DOHH2 (cell line): Measurements from ENCODE around the gene TPX2.

Source experiments
- H3F3A ChIP-seq: fragments of 200-600 bp; sonication (generic), shearing (Covaris generic); 2 replicates; pipeline ENCODE4 v1.6.0; 2016; ENCODE audit warnings: antibody characterized with exemption, mild to moderate bottlenecking; ENCODE audit not compliant: control insufficient read depth, insufficient read depth
- H3K27ac ChIP-seq: fragments of 200-600 bp; sonication (generic); 2 replicates; pipeline ENCODE4 v1.5.1; 2014; ENCODE audit warnings: low read depth, mild to moderate bottlenecking, low read length, moderate library complexity
- H3K27me3 ChIP-seq: fragments of 200-600 bp; sonication (generic); 2 replicates; pipeline ENCODE4 v1.6.1; 2014; ENCODE audit warnings: mild to moderate bottlenecking, low read length, mixed read lengths; ENCODE audit not compliant: control insufficient read depth
- H3K36me3 ChIP-seq: fragments of 200-600 bp; sonication (generic); 2 replicates; pipeline ENCODE4 v1.6.1; 2014; ENCODE audit warnings: mild to moderate bottlenecking, low read length, moderate library complexity, mixed read lengths; ENCODE audit not compliant: control insufficient read depth
- H3K4me1 ChIP-seq: fragments of 200-600 bp; sonication (generic); 2 replicates; pipeline ENCODE4 v1.6.1; 2014; ENCODE audit warnings: mild to moderate bottlenecking, low read length, mixed read lengths; ENCODE audit not compliant: control insufficient read depth
- H3K4me2 ChIP-seq: fragments of 200-600 bp; sonication (generic); 2 replicates; pipeline ENCODE4 v1.6.0; 2014; ENCODE audit warnings: mild to moderate bottlenecking, low read length, moderate library complexity
- H3K4me3 ChIP-seq: fragments of 200-600 bp; sonication (generic); 2 replicates; pipeline ENCODE4 v1.5.1; 2014; ENCODE audit warnings: mild to moderate bottlenecking, low read length, mixed read lengths
- H3K79me2 ChIP-seq: fragments of 200-600 bp; sonication (generic); 2 replicates; pipeline ENCODE4 v1.6.1; 2014; ENCODE audit warnings: mild to moderate bottlenecking, low read length, mixed read lengths; ENCODE audit not compliant: control insufficient read depth
- H3K9me2 ChIP-seq: fragments of 200-600 bp; sonication (generic); replicated peaks from 2 replicates; pipeline ENCODE4 v1.6.1; 2014; ENCODE audit warnings: mild to moderate bottlenecking, low read length, mixed read lengths; ENCODE audit not compliant: control insufficient read depth
- H3K9me3 ChIP-seq: fragments of 200-600 bp; sonication (generic); 2 replicates; pipeline ENCODE4 v1.6.1; 2014; ENCODE audit warnings: antibody characterized with exemption, low read length, mixed read lengths; ENCODE audit not compliant: control insufficient read depth, insufficient read depth
- H4K20me1 ChIP-seq: fragments of 200-600 bp; sonication (generic); 2 replicates; pipeline ENCODE4 v1.6.0; 2014; ENCODE audit warnings: low read depth, mild to moderate bottlenecking, antibody characterized with exemption, low read length, moderate library complexity; ENCODE audit not compliant: control insufficient read depth, insufficient read depth
- CTCF ChIP-seq: fragments of 200-600 bp; sonication (generic); IDR thresholded peaks from one replicate; pipeline ENCODE4 v1.5.1; 2014; ENCODE audit warnings: antibody characterized with exemption, mild to moderate bottlenecking, low read depth, low read length; ENCODE audit not compliant: poor library complexity, severe bottlenecking
- EZH2phosphoT487 ChIP-seq: fragments of 200-600 bp; sonication (generic); IDR thresholded peaks from 2 replicates; pipeline ENCODE4 v1.6.1; 2017; ENCODE audit warnings: borderline replicate concordance, mild to moderate bottlenecking, antibody characterized with exemption, low read length, moderate library complexity, mixed read lengths

Gene TPX2

GRCh38 chr20:31749223-31749622 lies 10.1 kb downstream of the TPX2 start:
- no peaks in the 10 kb centered on the region for H3K9me3 ChIP-seq
- H3K79me2 ChIP-seq: peaks cover 98% of the 10 kb centered on the region
- no peaks in the 10 kb centered on the region; the same call in 1 of the 2 replicates for H3F3A ChIP-seq
- no peaks in the 10 kb centered on the region for H3K27me3 ChIP-seq
- H3K4me1 ChIP-seq: 0 out of 2 replicates have a peak, but pooled peaks cover 6% of the 10 kb centered on the region
- H3K36me3 ChIP-seq: peaks cover 72% of the 10 kb centered on the region
- H3K4me3 ChIP-seq: no peak overlapping the region
- peaks cover 4% of the 10 kb centered on the region; the same call in 1 of the 2 replicates for H4K20me1 ChIP-seq
- no peak overlapping the region for H3K4me2 ChIP-seq
- TF ChIP-seq EZH2phosphoT487: no peak
- no peak for TF ChIP-seq CTCF
- no peaks in the 10 kb centered on the region for H3K9me2 ChIP-seq
- H3K27ac ChIP-seq: no peak overlapping the region

GRCh38 chr20:31751126-31751525 lies 12.0 kb downstream of the TPX2 start:
- Histone ChIP-seq H3K36me3 (peaks cover 73% of the 10 kb centered on the region), H3K79me2 (peaks cover 98% of the 10 kb centered on the region), H3K4me2 (no peak overlapping the region), H3K27ac (no peak overlapping the region), H3K4me3 (no peak overlapping the region), H3K27me3 (no peaks in the 10 kb centered on the region), H3K9me2 (no peaks in the 10 kb centered on the region), H3F3A (peaks cover 2% of the 10 kb centered on the region; the same call in 1 of the 2 replicates), H4K20me1 (peaks cover 4% of the 10 kb centered on the region; the same call in 1 of the 2 replicates), H3K9me3 (no peaks in the 10 kb centered on the region), H3K4me1 (0 out of 2 replicates have a peak, but pooled peaks cover 3% of the 10 kb centered on the region)
- TF ChIP-seq CTCF: no peak
- TF ChIP-seq EZH2phosphoT487: no peak

GRCh38 chr20:31757254-31757653 lies 18.2 kb downstream of the TPX2 start:
- Histone ChIP-seq H3K9me3 (no peaks in the 10 kb centered on the region), H3K27me3 (no peaks in the 10 kb centered on the region), H3K4me3 (no peak overlapping the region), H3K9me2 (no peaks in the 10 kb centered on the region), H3K36me3 (peaks cover 83% of the 10 kb centered on the region), H3K27ac (no peak overlapping the region), H3K4me2 (no peak overlapping the region), H3F3A (0 out of 2 replicates have a peak, but pooled peaks cover 2% of the 10 kb centered on the region), H3K79me2 (peaks cover 88% of the 10 kb centered on the region), H4K20me1 (no peaks in the 10 kb centered on the region), H3K4me1 (no peaks in the 10 kb centered on the region)
- TF ChIP-seq CTCF (no peak), EZH2phosphoT487 (no peak)
